GM19468 (cell line): ENCODE data around the gene OPN1MW.
"Not testable (repeated sequence)": the region's sequence is repeated elsewhere in the genome, so short reads cannot be mapped to it uniquely, and the experiment has no call there.

ENCODE experiments used
- ATAC-seq: cut with Tn5 transposase; IDR thresholded peaks from one replicate; pipeline ENCODE4 v1.9.1; 2021; ENCODE audit warnings: mild to moderate bottlenecking, moderate library complexity, moderate number of reproducible peaks; ENCODE audit not compliant: unreplicated experiment; ENCODE audit errors: extremely low read depth

OPN1MW gene

DNA sequence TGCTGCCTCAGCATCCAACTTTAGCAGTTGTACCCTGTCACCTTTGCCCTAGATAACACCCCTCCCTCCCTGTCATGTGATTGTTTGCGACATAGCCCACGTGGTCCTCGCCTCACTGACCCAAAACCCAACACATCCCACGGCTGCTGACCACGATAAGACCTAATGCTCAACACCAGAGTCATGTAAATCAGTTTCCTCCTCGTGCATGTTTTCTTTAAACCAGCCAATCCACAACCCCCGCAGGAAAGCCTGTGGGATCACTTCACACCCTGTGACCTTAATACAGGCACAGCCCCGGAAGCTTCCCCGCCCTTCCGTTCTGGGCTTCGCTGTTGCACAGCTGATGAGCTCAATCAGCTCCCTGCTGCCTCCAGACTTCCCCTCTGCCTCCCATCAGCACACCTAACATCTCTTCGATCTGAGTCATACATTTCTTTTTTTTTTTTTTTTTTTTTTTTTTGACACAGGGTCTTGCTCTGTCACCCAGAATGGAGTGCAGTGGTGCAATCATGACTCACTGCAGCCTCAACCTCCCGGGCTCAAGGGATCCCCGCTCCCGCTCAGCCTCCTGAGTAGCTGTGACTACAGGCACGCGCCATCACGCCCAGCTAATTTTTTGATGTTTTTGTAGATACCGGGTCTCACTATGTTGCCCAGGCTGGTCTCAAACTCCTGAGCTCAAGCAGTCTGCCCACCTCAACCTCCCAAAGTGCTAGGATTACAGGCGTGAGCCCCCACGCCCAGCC is 27.4 kb downstream of the OPN1MW start:
- peak; percentile 63 for ATAC-seq

- not testable (repeated sequence) for ATAC-seq
Measured at GRCh38 chrX:154211057-154211456, 28.7 kb downstream of the OPN1MW start.

DNA sequence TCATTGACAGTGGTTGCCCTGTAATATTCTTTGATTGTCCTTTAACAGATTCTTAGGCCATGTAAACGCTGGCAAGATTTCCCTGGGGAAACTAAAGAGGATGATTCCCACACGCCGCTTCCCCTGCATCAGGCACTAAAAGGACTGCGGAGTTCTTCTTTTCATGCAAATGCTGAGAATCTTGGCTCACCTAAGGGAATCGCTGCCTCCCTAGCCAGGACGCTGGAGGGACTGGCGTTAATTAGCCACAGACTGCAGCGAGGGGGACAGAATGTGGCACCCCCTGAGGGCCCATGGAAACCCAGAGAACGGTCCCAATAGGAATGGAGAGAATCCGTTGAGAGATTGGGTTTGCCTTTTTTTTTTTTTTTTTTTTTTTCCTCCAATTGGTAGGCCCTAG is 29.1 kb downstream of the OPN1MW start:
- not testable (repeated sequence) for ATAC-seq

- not testable (repeated sequence) for ATAC-seq
Measured at GRCh38 chrX:154219456-154219855, 37.1 kb downstream of the OPN1MW start, which contains the start of gene OPN1MW2. OPN1MW2 (plus strand) TSS chrX:154219756; CDS start chrX:154219816, 60 bp downstream.

GRCh38 chrX:154225292-154225691 is 42.9 kb downstream of the OPN1MW start:
- ATAC-seq = not testable (repeated sequence)

DNA sequence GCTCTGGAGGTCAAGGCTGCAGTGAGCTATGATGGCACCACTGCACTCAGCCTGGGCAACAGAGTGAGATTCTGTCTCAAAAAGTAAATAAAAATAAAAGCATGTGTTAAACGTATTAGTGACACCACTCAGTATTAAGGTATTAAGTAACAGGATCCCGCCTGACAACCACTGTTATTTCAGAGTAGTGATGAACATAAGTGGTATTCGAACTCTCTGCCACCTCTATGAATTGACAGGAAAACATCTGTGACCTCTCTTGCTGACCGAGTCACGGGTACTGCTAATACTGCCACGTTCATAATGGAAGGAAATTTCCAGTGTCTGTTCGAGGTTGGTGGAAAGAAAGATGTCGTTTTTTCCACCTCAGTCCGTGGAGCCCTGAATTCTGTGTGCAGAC is 44.3 kb downstream of the OPN1MW start:
- ATAC-seq = not testable (repeated sequence)

DNA sequence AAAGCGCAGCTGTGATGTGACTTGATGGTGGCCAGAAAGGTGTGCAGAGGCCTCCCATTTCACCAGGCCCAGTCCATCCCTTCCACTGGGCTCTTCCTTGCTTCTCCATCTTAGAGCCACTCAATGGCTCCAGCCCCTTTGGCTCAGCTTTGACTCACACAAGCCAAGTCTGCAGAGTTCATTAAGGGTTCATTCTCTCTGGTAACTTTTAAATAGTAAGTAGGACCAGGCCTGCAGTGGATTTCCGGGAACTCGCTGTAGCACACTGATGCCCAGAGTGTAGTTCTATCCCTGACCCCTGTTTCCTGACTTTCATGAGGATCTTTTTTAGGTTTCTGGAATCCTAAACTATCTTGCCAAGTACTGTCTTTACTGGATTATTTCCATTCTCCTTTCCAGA is 49.0 kb downstream of the OPN1MW start:
- ATAC-seq = not testable (repeated sequence)

DNA sequence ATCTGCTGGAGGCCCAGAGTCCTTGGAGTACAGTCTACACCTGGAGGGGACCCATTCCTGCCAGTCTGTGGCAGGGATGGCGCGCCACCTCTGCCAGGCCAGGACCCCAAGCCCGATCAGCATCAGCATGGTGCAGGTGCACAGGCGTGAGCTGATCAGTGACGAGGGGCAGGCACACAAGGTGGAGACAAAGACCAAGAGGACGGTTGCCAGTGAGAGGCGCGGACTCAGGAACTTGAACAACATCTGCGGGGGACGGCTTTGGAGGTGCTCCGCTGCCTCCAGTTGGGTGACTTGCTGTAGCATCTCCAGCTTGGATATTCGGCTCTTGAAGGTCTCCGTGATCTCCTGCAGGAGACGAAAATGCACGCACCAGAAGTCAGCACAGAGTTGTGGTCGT is 51.2 kb downstream of the OPN1MW start:
- not testable (repeated sequence) for ATAC-seq

DNA sequence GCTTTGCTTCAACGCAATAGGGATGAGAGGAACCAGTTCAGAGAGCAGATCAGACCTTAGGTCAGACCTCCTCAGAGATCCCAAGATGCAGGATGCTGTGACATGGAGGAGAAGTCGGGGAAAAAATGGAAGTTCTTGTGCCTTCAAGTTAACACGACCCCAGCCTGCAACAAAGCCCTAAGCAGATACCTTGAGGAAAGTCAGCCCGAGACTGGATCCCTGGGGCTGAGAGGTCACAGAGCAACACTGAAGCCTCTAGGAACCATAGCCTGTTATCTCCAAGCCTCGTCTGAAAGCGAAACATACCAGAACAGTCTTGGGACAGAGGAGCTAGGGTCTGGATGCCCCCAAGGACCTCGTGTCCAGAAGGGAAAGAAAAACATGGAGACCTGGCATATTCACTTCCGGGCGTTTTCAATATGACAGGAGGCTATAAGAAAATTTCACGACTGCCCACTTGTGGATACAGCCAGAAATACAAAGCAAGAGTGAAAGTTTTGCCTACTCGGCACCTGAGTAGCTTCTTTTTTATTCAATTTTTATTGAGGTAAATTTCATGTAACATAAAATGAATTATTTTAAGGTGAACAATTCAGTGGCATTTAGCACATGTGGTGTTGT is 56.7 kb downstream of the OPN1MW start:
- not testable (repeated sequence) for ATAC-seq

- ATAC-seq = not testable (repeated sequence)
Measured at GRCh38 chrX:154239982-154240503, 57.6 kb downstream of the OPN1MW start.
